Mammary epithelial cell (primary cell): Measurements from ENCODE around the gene TBC1D2B.

Experiments used
- EZH2 ChIP-seq: IDR thresholded peaks from 2 replicates; pipeline ENCODE4 v1.6.1; 2012; ENCODE audit warnings: low read length, inconsistent platforms, borderline replicate concordance
- TF ChIP-seq, protein P1 (sequence below), 2 donors: IDR thresholded peaks in 1 of 2; conservative IDR thresholded peaks in 1 of 2; 2 replicates each; pipeline ENCODE4 v1.5.1; 2011 to 2012; ENCODE audit warnings: inconsistent platforms in 2 of 2, low read length in 2 of 2, mild to moderate bottlenecking in 2 of 2, control low read depth in 1 of 2, low read depth in 1 of 2; ENCODE audit not compliant: insufficient read depth in 1 of 2; ENCODE audit errors: extremely low read depth in 1 of 2

DNA sequence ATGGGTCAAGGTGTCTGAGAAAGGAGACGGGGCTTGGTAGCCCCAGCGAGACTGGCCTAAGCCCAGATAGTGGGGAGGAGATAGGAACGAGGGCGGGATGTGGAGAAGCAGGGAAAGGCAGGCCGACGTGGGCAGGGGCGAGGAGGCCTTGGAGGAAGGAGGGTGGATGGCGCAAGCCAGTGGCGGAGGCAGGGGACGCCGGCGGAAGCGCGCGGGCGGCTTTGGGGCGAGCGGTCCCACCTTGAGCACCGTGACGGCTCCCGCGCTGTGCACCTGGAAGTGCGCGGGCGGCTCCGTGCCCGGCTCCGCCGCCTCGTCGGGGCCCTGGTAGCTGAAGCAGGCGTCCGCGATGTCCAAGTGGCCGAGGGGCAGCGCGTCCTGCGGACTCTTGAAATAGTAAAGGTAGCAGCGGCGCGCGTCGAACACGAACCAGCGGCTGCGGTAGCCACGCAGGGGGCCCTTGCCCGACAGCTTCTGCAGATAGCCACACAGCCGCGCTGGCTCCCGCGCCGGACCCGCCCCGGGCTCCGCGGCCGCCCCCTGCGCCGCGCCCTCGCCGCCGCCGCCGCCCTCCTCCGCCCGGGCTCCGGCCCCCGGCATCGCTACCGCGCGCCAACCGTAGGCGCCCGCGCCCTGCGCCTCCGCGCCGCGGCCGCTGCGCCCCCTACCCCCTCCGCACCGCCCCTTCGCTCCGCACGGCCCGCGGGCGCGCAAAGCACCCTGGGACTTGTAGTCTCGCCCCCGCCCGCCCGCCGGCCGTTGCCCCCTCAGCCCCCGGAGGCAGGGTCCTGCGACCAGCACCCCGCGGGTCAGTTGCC is at the start of gene TBC1D2B:
- TF ChIP-seq, protein P1, sequence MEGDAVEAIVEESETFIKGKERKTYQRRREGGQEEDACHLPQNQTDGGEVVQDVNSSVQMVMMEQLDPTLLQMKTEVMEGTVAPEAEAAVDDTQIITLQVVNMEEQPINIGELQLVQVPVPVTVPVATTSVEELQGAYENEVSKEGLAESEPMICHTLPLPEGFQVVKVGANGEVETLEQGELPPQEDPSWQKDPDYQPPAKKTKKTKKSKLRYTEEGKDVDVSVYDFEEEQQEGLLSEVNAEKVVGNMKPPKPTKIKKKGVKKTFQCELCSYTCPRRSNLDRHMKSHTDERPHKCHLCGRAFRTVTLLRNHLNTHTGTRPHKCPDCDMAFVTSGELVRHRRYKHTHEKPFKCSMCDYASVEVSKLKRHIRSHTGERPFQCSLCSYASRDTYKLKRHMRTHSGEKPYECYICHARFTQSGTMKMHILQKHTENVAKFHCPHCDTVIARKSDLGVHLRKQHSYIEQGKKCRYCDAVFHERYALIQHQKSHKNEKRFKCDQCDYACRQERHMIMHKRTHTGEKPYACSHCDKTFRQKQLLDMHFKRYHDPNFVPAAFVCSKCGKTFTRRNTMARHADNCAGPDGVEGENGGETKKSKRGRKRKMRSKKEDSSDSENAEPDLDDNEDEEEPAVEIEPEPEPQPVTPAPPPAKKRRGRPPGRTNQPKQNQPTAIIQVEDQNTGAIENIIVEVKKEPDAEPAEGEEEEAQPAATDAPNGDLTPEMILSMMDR (conservative IDR thresholded peaks at IDR 0.05 in 1 of 2, IDR thresholded peaks at IDR 0.05 in 1 of 2; ENCODE audit: extremely low read depth in 1 of 2, insufficient read depth in 1 of 2, low read depth in 1 of 2, low read length in 2 of 2), result no peak
- TF ChIP-seq EZH2, result no peak
